GM21619 (cell line): ENCODE data around the gene TNF.
"Not testable (repeated sequence)": the region's sequence is repeated elsewhere in the genome, so short reads cannot be mapped to it uniquely, and the experiment has no call there.

Source experiments
- ATAC-seq: cut with Tn5 transposase; IDR thresholded peaks from one replicate; pipeline ENCODE4 v1.9.1; 2021; ENCODE audit not compliant: unreplicated experiment

Gene TNF

DNA sequence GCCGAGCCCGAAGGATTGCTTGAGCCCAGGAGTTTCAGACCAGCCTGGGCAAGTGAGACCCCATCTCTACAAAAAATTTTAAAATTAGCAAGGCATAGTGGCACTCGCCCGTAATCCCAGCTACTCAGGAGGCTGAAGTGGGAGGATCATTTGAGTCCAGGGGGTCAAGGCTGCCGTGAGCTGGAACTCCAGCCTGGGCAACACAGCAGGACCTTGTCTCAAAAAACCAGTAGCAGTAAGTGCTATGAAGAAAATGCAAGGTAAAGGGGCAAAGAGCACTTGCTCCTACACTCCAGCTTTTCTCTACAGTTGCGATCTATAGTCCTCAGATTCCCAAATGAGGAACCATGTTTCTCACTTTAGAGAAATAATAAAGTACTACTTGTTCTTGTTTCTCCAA is 31.7 kb upstream of the TNF start:
- ATAC-seq, result no peak

DNA sequence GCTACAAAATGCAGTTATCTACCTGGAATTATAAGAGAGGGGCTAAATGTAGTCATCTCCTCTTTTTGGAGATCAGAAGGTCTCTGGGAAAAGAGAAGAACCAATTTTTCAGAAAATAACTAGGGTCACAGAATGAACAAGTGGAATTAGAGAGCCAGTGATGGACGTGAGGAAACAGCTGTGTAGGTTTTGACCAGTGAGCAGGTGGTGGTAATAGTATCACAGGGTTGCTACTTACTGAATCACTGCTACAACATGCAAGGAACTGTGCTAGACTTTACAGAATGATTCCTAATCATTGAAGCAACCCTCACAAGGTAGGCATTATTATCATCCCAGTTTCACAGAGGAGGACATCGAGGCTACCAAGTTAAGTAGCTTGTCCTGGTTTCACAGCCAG is 30.7 kb upstream of the TNF start:
- ATAC-seq, result no peak

DNA sequence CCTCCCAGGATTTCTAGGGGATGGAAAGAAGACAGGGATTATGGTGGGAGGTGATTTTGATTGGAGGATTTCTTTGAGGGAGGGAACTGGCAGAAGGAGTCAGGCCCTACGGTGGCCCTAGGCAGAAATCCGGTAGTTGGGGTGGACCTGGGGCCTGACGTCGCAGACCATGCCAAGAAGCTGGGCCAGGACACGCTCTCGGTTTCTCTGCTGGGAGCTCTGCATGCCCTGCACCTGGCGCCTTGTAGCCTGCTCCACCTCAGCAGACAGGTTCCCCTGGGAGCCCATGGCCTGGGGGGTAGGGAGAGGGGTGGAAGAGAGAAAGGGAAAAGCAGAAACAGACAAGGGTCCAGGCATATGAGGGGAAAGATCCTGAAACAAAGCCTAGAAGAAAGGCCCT is 30.1 kb upstream of the TNF start:
- no peak for ATAC-seq

- ATAC-seq, result peak; percentile 45
These were observed 28.9 kb upstream of the TNF start, which contains the start of gene ATP6V1G2 for GRCh38 chr6:31546339-31546957. TSS of gene ATP6V1G2 (minus strand) at chr6:31546608. CDS start at chr6:31546559, 49 bp downstream.

DNA sequence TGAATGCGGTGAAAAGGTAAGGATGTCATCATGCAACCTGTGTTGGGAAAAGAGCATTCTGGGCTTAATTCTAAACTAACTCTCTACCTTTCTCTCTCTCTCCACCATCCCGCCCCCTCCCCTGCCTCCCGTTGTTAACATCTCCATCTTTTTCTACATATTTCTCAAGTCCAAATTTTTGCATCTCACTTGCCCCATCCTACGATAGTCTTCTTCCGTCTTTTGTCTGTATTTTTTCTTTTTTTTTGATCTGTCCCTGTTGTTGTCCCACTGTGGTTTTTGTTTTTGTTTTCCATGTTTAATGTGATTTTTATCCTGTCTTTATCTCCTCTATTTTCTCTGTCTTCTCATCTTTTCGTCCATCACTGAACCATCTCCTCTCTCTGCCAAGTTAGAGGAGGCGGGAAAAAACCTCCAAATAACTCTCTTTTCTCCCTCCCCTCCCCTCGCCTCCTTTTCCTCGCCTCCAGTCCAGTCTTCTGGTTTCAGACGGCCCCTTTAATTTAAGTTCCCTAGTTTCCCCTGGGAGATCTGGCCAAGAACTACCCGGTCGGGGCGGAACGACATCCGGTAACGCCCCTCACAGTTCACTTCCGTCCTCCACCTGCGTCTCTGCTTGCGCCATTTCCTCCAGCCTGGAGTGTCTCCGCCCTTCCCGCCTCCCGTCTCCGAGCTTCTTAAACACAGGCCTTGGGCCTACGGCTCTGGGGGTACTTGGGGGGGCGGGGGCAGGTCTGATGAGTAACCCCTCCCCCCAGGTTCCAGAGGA is 28.2 kb upstream of the TNF start, which contains the start of gene NFKBIL1:
Gene NFKBIL1 (plus strand): TSS at position 651 of the 769 bp plus-strand sequence. CDS start 87 bp downstream, at position 738.
- peak; percentile 60 for ATAC-seq

DNA sequence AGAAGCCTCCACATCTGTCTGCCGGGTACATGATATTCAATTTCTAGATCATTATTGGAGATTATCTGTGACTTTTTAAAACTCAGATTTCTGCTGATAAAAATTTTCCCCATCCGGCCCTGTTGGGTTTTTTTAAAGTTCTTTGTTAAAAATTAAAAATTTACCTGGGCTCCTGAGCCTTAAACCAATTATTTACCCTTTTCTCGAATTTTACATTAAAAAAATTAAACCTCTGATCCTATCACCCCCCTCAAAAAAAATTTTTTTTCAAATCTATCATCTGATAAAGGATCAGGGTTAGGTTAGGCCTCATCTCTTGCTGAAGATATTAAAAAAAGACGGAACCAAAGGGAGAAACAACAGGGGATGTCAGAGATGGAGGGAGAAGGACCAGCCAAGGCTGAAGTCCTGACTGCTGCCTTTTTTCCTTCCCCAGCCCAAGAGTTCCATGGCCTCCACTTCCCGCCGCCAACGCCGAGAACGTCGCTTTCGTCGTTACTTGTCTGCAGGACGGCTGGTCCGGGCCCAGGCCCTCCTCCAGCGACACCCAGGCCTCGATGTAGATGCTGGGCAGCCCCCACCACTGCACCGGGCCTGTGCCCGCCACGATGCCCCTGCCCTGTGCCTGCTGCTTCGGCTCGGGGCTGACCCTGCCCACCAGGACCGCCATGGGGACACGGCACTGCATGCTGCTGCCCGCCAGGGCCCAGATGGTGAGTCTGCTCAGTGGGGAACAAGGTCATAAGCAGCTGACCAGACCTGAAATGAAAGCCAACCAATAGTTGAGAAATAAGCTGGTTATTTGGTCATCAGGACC is 27.4 kb upstream of the TNF start:
- no peak for ATAC-seq

GRCh38 chr6:31548544-31548873 is 26.9 kb upstream of the TNF start:
- ATAC-seq, result no peak

- ATAC-seq, result not testable (repeated sequence)
These were observed 24.0 kb upstream of the TNF start for GRCh38 chr6:31551371-31551770.

DNA sequence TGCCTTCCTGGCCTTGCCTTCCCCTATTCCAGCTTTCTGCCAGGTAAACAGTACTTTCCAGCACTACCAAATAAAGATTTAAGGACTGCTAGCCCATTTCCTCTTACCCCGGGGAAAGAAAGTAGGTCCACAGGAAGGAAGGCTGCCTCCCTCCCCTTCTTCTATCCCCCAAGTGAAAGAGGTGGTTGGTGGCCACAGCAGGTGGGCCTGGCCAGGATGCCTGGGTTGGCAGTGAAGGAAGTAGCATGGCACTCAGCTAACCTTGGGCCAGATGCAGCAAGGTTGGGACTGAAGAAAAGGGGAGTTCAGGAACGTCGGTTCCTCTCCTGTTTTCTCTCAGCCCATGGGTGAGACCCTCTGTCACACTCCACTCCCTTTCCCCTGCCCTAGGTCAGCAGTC is 19.1 kb upstream of the TNF start:
- no peak for ATAC-seq

- no peak for ATAC-seq
These were observed 17.7 kb upstream of the TNF start for GRCh38 chr6:31557443-31558317.

DNA sequence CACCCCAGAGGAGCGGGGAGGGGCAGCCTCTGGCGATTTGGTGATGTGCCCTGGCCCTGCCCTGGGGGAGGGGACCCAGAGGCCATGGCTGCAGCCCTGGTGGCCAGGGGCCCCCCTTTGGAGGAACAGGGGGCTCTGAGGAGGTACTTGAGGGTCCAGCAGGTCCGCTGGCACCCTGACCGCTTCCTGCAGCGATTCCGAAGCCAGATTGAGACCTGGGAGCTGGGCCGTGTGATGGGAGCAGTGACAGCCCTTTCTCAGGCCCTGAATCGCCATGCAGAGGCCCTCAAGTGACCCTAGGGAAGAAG is 17.1 kb upstream of the TNF start:
- ATAC-seq, result no peak

GRCh38 chr6:31558631-31559500 is 16.5 kb upstream of the TNF start:
- no peak for ATAC-seq

GRCh38 chr6:31559606-31559957 is 15.8 kb upstream of the TNF start:
- ATAC-seq, result no peak

- peak; percentile 68 for ATAC-seq
These were observed 15.2 kb upstream of the TNF start for GRCh38 chr6:31559958-31560696.

DNA sequence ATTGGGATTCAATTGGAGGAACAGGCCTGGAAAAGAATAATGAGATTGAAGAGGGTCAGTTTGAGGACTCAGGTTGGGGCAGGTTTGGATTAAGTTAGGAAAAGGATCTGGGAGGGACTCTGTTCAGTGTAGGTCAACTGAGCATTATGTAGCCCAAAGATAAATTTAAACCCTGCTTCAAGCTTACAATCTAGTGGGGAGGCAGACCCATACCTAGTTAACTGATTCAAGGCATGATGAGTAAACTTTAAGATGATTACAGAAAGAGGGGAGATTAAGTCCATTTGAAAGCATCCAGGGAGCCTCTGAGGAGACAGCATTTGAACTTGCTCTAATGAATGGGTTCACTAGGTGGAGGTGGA is 14.7 kb upstream of the TNF start:
- ATAC-seq, result no peak

DNA sequence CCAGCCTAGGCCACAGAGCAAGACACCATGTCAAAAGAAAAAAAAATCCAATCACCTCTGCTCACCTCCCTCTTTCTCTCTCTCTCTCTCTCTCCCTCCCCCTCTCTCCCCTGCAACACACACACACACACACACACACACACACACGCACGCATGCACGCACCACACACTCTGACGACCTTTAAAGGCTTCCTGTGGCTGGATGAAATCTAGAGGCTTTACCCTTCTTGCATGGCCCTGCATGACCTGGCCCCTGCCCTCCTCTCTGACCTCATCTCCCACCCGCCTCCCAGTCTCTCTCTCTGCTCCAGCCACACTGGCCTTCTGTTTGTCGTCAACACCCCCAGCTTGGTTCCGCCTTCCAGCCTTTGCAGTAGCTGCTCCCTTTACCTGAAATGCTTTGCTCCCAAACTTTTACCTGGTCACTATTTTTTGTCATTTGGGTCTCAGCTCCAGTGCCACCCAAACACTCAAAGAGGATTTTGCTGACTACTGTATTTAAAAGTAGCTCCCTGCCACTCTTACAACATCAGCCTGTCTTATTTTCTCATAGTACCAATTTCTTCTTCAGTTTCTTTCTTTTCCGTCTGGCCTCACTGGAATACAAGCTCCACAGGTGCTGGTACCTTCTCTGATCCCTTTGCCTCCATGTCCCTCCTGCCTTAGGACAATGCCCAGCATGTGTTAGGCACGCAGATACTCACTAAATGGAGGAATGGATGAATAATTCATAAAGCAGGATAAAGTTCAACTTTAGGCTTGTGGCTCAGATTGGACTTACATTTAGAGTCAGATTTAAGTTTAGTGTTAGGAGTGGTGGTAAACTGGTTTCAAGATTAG is 7.6 kb upstream of the TNF start:
- ATAC-seq, result no peak

GRCh38 chr6:31568537-31568961 is 6.8 kb upstream of the TNF start:
- ATAC-seq, result peak; percentile 54

DNA sequence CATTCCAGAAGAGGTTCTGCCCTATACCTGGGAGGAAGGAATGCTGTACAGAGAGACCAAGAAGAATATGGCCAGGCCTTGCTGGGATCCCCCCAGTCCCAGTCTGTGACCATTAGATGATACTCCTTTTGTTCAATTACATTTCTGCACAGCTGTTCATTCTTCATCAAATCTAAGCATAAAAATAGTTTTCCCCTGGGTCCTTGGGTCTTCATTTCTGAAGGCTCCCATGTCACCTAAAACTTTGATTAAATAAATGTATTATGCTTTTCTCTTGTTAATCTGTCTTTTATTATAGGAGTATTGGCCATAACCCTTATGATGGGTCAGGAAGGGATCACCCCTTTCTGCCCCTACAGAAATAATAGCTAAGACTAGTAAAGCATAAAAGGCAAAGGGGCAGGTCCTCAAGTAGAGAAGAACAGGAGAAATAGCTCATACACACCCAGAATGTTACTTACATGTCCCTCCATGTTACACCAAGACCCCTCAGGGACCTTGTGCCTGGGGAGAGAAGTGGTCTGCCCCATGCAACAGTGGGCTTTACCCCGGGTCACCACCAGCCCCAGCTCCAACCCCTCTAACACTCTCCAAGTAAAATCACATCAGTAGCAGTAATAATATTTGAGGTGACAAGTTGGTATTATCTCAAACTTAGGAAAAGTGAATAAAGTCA is 5.4 kb upstream of the TNF start:
- ATAC-seq, result no peak
